K562 (cell line): ENCODE results near the gene MAMDC2. TPM values are rescaled to one million over a fixed set of nuclear protein-coding genes. Genes with fewer than 3 reads are reported as not detected.

ENCODE experiments used
- CHCHD3 ChIP-seq: fragments of 250-450 bp; sonication (Bioruptor Pico); IDR thresholded peaks from 2 replicates; pipeline ENCODE4 v2.1.2; 2022; ENCODE audit warnings: mild to moderate bottlenecking
- E4F1 ChIP-seq: fragments of 250-450 bp; sonication (Bioruptor Pico); IDR thresholded peaks from 2 replicates; pipeline ENCODE4 v1.5.0; 2021; ENCODE audit warnings: mild to moderate bottlenecking, borderline replicate concordance
- EWSR1 ChIP-seq: fragments of 450-650 bp; IDR thresholded peaks from 2 replicates; pipeline ENCODE4 v1.6.1; 2018; ENCODE audit warnings: borderline replicate concordance, mild to moderate bottlenecking, low read depth, moderate library complexity; ENCODE audit not compliant: partially characterized antibody
- NRF1 ChIP-seq, 2 experiments: fragments of 450-650 bp; IDR thresholded peaks in 1 of 2; conservative IDR thresholded peaks in 1 of 2; 2 replicates each; pipeline ENCODE4 v1.6.1; 2014; ENCODE audit warnings: mild to moderate bottlenecking in 2 of 2
- POLR2AphosphoS5 ChIP-seq: IDR thresholded peaks from 2 replicates; pipeline ENCODE4 v1.6.1; 2011; ENCODE audit warnings: mild to moderate bottlenecking, low read depth, low read length, moderate library complexity; ENCODE audit not compliant: control insufficient read depth, insufficient read depth
- RBM34 ChIP-seq: fragments of 200-400 bp; formaldehyde crosslinking; IDR thresholded peaks from 2 replicates; pipeline ENCODE4 v1.6.1; 2018; ENCODE audit warnings: low read length, borderline replicate concordance; ENCODE audit not compliant: insufficient read depth
- TAF15 ChIP-seq: fragments of 200-400 bp; formaldehyde crosslinking; IDR thresholded peaks from 2 replicates; pipeline ENCODE4 v1.6.1; 2017; ENCODE audit warnings: mild to moderate bottlenecking, low read depth, low read length, moderate library complexity
- polyA plus RNA-seq, 8 experiments: library from polyadenylated mRNA; depleted of rRNA in 4 of 8; stranded (reverse) in 5 of 8; unstranded in 3 of 8; fragments of >200 nt; fragmentation: Nextera tagmentation in 2 of 8; fragmentation: Illumina TruSeq in 1 of 8; extraction: Ambion mirVana in 2 of 8; extraction: Trizol in 1 of 8; gene quantifications; 2 replicates each; pipeline versions ENCODE4 v1.2.1 to v1.2.3, GENCODE V29; 2011 to 2014; ENCODE audit warnings: inconsistent platforms in 1 of 8, missing spikeins in 1 of 8
- total RNA-seq, 7 experiments: library from RNA; depleted of rRNA in 6 of 7; stranded (reverse); fragments of >200 nt in 6 of 7; fragmentation: Illumina TruSeq in 2 of 7; extraction: Trizol in 2 of 7; gene quantifications; 2 replicates each; pipeline versions ENCODE4 v1.2.1 to v1.2.3, GENCODE V29; 2011 to 2021; ENCODE audit warnings: low replicate concordance in 1 of 7

Gene MAMDC2
- total and polyA plus RNA-seq, 9 of the 15 experiments (the other 6 are each of a cell fraction or from before 2014, with no cell fraction given) = 0.01 to 0.03 TPM; not detected in 7

- TF ChIP-seq POLR2AphosphoS5 = no peak
- TF ChIP-seq CHCHD3 (CRISPR knock-in tag) = no peak
- TF ChIP-seq NRF1 (conservative IDR thresholded peaks at IDR 0.05 in 1 of 2, IDR thresholded peaks at IDR 0.05 in 1 of 2) = no peak
- TF ChIP-seq RBM34 = no peak
- TF ChIP-seq TAF15 = no peak
- TF ChIP-seq E4F1 = no peak
- TF ChIP-seq EWSR1 = no peak
These were observed 363 bp upstream of the MAMDC2 start (continued) for GRCh38 chr9:70043285-70043684.
